Measurements from ENCODE around the gene HRCT1. TPM values are rescaled to one million over a fixed set of nuclear protein-coding genes. Genes with fewer than 3 reads are reported as not detected.
A peak's percentile ranks its signal among the peaks of the same experiment; 100 is the strongest.

The HRCT1 gene
- total and polyA plus RNA-seq, 2 of the 4 experiments (the other 2 are of a cell fraction) = 1.1 to 3.9 TPM

- H2BK5ac ChIP-seq (ENCODE audit: low read depth, low read length, poor library complexity, severe bottlenecking) = no peak overlapping the region
- intact Hi-C loops (cut with micrococcal nuclease) (no loop called here), in situ Hi-C loops (cut with MboI; ENCODE audit: low sequenced_read_pairs) (no loop called here), dilution Hi-C loops (cut with HindIII; ENCODE audit: low sequenced_read_pairs, unreplicated experiment) (no loop called here)
- no peaks in the 10 kb centered on the region for H4K20me1 ChIP-seq (ENCODE audit: insufficient read depth, low read length)
- H2BK20ac ChIP-seq (ENCODE audit: low read depth, low read length) = no peak overlapping the region
- no peak overlapping the region for H3K23ac ChIP-seq (ENCODE audit: low read depth, low read length)
- H3K36me3 ChIP-seq (ENCODE audit: control insufficient read depth, insufficient read depth, low read length) = no peaks in the 10 kb centered on the region
- no peak overlapping the region for H2AK5ac ChIP-seq (ENCODE audit: low read depth, low read length)
- H3K18ac ChIP-seq (ENCODE audit: low read depth, low read length) = no peak overlapping the region
- WGBS, 2 experiments (ENCODE audit: extremely low coverage in 2 of 2, insufficient read length in 1 of 2) = no CpG with 5 or more reads among the region's 3 CpGs
- no peak overlapping the region for H2BK120ac ChIP-seq (ENCODE audit: low read depth, low read length)
- H3K27ac ChIP-seq (ENCODE audit: insufficient read depth, low read length) = no peak overlapping the region
- no peak overlapping the region for H3K4me2 ChIP-seq (ENCODE audit: low read depth, low read length)
- no peak overlapping the region for H4K5ac ChIP-seq (ENCODE audit: low read depth, low read length)
- no peak overlapping the region for H3K56ac ChIP-seq (ENCODE audit: extremely low read depth, insufficient read depth, low read length)
- DNase-seq = no peak
- TF ChIP-seq RAD21 (IDR thresholded peaks at IDR 0.05; ENCODE audit: low read length) = no peak
- no peak for TF ChIP-seq MAFK (IDR thresholded peaks at IDR 0.05; ENCODE audit: low read depth, low read length)
- no peak for TF ChIP-seq RCOR1 (IDR thresholded peaks at IDR 0.05; ENCODE audit: insufficient replicate concordance, low read length)
- TF ChIP-seq MXI1 (IDR thresholded peaks at IDR 0.05; ENCODE audit: borderline replicate concordance, low read depth, low read length) = no peak
- H2AFZ ChIP-seq (replicated peaks; ENCODE audit: low read length, poor library complexity) = peak overlapping the region; percentile 3
- no peaks in the 10 kb centered on the region for H3K4me1 ChIP-seq (ENCODE audit: control insufficient read depth, insufficient read depth, low read length)
- H4K8ac ChIP-seq (ENCODE audit: low read depth in 2 of 2, low read length in 2 of 2) = no peak overlapping the region
- 0 out of 2 replicates have a peak, but pooled peaks cover under 1% of the 10 kb centered on the region for H3K9me3 ChIP-seq (ENCODE audit: control insufficient read depth, insufficient read depth, low read length)
- ATAC-seq (ENCODE audit: low read depth) = no peak
- no peak overlapping the region for H3K14ac ChIP-seq (replicated peaks; ENCODE audit: low read depth, low read length)
- POLR2A ChIA-PET (ENCODE audit: unreplicated experiment) = no interaction called here
- H3K27me3 ChIP-seq (ENCODE audit: control insufficient read depth, insufficient read depth, low read length) = peaks cover 7% of the 10 kb centered on the region; the same call in 1 of the 2 replicates
- 0 out of 2 replicates have a peak, but pooled peaks cover 3% of the 10 kb centered on the region for H3K9me1 ChIP-seq (ENCODE audit: insufficient read depth, low read length)
- H3K9ac ChIP-seq (ENCODE audit: low read depth, low read length) = no peak overlapping the region
- H2AK9ac ChIP-seq (replicated peaks; ENCODE audit: low read depth, low read length, poor library complexity) = no peak overlapping the region
- H2BK15ac ChIP-seq (ENCODE audit: low read depth, low read length) = no peak overlapping the region
- no peak overlapping the region for H3K4ac ChIP-seq (ENCODE audit: low read depth, low read length)
- H3K79me1 ChIP-seq (ENCODE audit: low read depth in 1 of 2, low read length in 2 of 2) = no peaks in the 10 kb centered on the region
- H3K4me3 ChIP-seq (ENCODE audit: insufficient read depth, low read depth, low read length) = no peak overlapping the region
- no TSS peak for BruUV-seq (replicated peaks)
- CTCF ChIA-PET = no interaction called here
- H4K91ac ChIP-seq (ENCODE audit: insufficient read depth, low read depth, low read length) = no peak overlapping the region
Measured at GRCh38 chr9:35871545-35871944, 34.5 kb upstream of the HRCT1 start.

All from IMR-90 (cell line).